ENCODE data around the gene PPM1H.
"Not testable (repeated sequence)": the region's sequence is repeated elsewhere in the genome, so short reads cannot be mapped to it uniquely, and the experiment has no call there.

Gene PPM1H

DNA sequence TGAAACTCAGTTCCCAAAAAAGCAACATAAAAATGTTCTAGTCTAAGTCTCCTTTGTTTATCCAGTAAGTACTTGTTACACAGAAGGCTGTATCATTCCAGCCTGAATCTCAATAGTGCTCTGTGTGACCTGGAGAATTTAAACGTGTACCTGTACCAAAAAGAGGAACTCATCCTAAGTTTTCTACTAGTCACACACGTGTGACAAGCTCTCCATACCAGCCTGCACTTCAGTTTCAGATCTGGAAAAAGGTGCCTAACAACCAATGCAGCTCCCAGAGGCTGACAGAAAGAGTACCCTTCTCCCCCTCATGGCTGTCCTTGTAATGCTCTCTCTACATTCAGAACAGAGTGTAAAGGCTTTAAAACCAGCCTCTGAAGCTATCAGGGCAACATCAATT is 27.4 kb downstream of the PPM1H start:
- no peak for DNase-seq

DNA sequence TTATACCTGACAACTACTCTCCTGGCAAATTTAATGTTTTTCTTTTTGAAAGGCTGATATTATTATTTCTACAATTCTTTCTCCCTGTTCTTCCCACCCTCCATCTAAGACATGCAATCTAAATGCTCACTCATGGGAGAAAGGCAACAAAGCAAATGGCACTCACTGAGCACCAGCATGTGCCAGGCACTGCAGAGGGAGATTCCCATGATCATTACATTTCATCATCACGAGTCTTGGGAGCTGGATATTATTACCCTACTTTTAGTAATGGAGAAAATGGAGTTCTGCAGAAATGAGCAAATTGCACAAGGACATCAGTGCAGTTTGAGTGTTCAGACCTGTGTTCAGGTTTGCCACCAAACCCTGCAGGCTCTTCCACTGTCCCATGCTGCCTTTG is 27.9 kb downstream of the PPM1H start:
- DNase-seq, result no peak

DNA sequence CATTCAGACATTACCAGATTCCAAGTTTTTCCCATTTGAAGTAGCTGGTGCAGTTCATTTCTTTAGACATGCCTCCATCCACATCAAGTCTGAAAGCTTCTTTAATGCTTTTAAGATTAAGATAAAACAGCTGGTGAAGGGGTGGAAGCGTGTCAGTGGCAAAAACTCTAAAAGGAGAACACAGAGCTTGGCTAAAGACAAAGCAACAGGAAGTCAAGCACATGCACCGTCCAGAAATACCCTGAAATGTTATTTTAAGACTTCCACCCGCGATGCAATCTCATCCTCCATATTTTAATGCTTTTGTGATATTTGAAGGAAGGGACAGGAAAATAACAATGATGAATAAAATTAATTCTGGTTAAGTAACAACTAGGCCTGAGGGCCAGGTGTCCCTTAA is 31.8 kb downstream of the PPM1H start:
- no peak for DNase-seq

DNA sequence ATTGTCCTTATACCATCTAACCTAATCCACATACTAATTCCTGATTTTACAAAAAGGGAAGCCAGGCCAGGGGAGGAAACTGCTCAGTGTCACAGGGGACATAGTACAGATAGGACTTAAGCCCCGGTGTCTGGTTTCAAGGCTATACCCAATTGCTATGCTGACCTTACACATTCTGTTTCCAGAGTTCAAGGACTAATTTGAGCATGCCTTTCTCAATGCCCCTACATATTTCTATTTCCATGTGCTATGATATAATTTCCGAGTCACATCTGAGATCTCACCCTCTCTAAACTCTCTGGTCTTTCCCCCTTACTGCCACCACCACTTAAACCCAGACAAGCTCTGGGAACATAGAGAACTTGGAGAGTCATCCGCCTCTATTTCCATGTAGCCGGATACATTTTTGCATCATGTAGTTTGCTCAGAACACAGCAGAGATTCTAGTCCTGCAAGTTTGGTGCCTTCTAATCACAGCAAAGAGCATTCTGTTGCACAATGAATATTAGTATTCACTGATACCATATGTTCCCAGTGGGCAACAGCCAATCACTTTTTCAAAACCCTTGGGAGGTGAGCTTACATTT is 34.2 kb downstream of the PPM1H start:
- DNase-seq, result no peak

DNA sequence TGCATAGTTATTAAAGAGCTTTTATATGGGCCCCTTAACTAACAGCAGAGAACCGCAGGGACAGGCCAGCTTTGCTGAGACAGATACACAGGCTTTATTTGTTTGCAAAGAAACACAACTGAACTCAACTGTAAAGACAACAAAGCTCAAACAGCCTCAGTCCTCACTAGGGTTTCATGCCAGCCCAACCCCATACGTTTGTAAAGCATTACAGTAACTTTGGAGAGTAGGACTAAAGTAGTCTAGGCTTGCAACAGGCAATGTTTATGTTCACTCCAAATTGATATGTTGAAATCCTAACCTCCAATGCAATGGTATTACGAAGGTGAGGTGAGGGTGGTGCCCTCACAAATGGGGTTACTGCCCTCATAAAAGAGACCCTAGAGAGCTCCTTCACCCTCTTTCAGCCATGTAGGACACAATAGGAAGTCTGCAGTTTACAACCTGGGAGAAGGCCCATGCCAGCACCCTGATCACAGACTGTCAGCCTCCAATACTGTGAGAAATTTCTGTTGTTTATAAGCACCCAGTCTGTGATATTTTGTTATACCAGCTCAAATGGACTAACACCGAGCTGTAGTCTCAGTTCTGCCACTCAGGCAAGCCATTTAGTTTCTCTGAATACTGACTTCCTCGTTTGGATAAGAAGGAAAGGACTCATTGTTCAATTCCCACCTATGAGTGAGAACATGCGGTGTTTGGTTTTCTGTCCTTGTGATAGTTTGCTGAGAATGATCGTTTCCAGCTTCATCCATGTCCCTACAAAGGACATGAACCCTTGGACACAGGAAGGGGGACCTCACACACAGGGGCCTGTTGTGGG is 35.2 kb downstream of the PPM1H start:
- no peak for DNase-seq

DNA sequence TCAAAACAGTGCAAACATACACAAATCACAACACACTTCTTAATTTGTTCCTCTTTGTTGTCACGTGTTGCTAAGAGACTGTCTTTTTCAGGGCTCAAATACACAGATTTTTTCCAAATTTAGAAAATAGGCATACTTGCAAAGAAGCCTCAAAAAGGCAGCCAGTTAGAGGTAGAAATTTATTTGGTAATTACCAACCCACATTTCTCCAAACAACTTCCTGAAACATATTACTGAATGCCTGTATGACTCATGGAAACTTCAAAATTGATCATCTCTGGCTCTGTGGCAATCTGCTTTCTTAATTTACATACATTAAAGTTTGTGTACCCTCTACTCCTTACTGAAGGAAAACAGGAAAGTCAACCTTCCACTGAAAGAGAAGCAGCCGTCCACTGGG is 36.4 kb downstream of the PPM1H start:
- DNase-seq, result no peak

DNA sequence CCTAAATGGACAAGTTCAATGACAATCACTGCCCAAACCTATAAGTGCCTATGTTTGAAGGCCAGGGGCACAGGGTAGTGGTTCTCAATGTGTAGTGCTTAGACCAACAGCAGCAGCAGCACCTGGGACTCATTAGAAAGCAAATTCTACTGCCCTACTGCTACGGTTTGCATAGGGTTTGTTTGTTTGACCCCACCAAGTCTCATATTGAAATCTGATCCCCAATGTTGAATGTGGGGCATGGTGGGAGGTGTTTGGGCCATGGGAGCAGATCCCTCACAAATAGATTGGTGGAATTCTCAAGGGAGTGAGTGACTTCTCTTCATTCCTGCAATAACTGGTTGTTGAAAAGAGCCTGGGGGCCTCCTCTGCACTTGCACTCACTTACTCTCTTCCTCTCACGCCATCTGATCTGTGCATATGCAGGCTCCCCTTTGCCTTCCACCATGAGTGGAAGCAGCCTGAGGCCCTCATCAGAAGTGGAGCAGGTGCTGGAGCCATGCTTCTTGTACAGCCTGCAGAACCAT is 39.5 kb downstream of the PPM1H start:
- DNase-seq, result no peak

DNA sequence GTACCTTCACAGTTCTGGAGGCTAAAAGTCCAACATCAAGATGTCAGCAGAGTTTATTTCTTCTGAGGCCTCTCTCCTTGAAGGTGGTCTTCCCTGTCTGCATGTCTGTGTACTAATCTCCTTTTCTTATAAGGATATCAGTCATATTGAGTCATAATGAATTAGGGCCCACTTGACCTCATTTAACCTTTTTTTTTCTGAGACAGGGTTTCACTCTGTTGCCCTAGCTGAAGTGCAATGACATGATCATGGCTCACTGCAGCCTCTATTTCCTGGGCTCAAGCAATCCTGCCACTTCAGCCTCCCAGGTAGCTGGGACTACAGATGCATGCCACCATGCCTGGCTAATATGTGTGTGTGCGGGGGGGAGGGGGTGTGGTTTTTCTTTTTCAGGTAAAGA is 41.7 kb downstream of the PPM1H start:
- DNase-seq, result no peak

DNA sequence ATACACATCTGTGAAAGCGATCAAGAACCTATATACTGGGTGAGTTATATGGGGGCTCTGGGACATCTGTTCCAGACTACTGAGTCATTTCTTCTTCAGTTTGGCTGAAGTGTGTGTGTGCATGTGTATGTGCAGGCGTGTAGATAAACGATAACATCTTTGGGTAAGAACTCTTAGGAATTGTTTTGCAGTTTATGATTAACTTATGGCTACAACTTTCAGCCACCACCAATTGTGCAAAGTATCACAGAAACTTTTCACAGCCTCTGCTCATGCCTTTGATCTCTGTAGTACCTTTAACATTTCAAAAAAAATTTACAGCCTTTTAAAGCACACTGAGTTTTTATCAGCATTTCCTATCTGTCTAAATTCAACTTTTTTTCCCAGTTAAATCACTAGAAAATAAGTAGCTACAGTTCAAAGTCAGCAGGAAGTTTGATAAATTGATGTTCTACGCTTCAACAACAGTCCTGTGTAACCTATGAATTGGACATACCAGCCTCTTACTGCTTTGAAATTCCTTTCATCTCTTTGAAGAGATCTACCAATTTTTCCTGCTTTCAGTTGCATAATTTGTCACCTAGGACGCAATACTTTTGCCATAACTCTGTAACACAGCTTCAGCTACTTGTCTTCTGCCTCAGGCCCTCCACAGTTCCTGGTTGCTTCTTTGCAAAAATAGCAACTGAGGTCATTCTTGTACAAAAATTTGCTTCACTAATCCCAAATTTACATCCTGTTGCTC is 43.0 kb downstream of the PPM1H start:
- DNase-seq, result no peak

DNA sequence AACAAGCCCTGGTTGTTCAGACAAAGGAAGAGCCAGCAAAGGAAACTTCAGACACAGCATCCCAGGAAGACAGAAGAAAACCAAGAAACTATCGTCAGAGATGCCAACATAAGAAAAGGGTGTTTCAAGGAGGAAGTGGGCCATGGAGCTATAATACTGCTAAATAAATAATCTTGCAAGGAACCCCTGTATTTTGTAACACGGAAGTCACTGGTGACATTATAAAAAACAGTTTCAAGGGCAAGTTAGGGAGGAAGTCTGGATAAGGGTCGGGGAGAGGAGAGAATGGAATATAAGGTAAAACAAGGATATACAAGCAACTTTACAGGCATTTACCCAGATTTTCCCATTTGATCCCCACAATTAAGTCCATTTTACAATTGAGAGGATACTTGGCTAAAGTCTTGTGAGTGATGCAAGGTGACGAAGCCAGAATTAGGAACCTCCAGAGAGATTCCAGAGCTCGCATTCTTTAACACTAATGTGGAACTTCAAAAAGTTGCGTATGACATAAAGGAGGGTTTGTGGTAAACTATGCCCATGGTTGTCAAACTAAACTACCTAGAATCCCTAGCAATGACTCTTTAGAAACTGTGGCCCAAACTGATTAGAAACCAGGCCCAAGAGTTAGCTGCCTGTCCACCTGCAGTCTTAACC is 46.4 kb downstream of the PPM1H start:
- DNase-seq, result no peak

DNA sequence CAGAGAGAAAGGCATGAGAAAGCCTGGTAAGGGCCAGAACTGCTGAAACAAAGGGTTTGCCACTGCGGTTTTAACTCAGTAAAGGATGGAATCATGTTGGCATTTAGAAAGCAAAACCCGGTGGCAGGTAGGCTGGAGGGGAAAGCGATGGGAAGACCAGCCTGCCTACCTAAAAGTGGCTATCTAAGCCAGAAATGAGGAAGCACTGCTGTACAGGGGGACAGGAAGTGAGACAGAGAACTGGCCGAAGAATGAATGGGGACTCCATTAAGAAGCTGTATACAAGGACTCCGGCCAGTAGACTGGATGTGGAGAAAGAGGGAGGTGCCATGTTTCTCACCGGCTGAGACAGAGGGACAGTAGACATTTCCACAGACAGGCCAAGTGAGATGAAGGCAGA is 48.2 kb downstream of the PPM1H start:
- DNase-seq, result no peak

DNA sequence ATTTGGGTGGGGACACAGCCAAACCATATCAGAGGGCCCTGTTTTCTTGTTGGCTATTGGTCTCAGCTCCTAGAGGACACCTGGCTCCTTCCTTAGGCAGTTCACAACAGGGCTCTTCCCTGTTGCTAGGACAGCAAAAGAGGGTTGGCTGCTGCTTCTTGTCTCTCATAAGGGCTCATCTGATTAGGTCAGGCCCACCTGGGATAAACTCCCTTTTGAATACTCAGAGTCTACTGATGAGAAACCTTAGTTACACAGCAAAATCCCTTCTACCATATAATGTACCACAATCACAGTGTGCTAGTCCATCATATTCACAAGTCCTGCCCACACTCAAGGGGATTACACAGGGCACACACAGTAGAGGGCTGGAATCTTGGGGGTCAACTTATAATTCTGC is 49.7 kb downstream of the PPM1H start:
- no peak for DNase-seq

DNA sequence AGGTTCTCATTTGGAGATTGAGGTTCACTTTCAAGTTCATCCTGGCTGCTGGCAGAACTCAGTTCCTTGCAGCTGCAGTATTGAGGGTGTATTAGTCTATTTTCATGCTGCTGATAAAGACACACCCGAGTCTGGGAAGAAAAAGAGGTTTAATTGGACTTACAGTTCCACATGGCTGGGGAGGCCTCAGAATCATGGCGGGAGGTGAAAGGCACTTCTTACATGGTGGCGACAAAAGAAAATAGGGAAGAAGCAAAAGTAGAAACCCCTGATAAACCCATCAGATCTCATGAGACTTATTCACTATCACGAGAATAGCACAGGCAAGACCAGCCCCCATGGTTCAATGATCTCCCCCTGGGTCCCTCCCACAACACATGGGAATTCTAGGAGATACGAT is 50.1 kb downstream of the PPM1H start:
- not testable (repeated sequence) for DNase-seq

DNA sequence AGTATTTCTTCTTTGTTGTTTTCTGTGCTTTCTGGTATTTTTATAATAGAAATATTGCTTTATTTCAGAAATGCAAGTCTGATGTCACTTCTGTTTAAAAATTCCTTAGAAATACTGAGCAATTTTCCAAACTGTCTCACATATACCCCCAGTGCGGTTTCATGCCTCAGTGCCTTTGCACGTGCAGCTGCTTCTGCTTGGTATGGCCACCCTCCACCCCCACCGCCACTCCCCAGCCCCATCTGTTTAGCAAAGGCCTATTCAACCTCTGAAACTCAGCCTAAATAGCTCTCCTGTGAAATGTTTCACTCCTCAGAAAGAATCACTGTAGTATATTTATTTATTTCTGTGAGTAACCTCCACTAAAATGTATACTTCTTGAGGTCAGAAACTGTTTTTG is 52.3 kb downstream of the PPM1H start:
- no peak for DNase-seq

DNA sequence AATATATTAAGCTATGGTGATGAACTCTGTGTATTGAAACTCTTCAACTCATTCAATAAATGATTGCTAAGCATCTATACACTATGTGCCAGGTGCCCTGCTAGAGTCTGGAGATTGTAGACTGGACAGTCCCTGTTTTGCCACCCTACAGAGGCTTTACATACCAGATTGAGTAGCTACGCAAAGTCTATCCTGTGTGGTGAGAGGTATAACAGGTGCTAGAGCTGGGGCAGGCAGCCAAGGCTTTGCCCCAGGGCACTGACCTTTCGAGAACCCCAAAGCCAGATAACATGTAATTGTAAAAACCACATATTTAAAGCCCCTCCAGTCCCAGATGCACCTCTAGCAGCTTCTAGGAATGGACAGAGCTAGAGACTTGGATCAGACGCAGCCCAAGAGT is 52.8 kb downstream of the PPM1H start:
- no peak for DNase-seq

DNA sequence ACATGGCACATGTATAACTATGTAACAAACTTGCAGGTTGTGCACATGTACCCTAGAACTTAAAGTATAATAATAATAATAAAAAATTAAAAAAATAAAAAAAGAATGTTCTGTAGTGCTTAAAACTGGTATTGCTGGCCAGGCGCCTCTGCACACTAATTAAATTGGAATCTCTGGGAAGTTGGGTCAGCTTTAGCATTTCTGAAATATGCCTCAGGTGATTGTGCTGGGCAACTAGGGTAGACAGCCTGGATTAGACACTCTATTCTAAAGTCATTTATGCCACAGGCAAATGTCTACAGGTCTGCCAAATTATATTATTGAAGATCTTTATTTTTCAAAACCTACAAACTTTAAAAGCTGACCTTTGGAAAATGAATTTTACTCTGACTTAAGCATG is 55.3 kb downstream of the PPM1H start:
- no peak for DNase-seq

DNA sequence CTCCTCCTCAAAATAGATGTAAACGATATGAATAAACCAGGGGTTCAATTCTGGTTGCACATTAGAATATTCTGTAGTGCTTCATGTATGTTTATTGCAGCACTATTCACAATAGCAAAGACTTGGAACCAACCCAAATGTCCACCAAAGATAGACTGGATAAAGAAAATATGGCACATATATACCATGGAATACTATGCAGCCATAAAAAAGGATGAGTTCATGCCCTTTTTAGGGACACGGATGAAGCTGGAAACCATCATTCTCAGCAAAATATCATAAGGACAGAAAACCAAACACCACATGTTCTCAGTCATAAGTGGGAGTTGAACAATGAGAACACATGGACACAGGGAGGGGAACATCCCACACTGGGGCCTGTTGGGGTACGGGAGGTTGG is 55.7 kb downstream of the PPM1H start:
- DNase-seq, result not testable (repeated sequence)

DNA sequence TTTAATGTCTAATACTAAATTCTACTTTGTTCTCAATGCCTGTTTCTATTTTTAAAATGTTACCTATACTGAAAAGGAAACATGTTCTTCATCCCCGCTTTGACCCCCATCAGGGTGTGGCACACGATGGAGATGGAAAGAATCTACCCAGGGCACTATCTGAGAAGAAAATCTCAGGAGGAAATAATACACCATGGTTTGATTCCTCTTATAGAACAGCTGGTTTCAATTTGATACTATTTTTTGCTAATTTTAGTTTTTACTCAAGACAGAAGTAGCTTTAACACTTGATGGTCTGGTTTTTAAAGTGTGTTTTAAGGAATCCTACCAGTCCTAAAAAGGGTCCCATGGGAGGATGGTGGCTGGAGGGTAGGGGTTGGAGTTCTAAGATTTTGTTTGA is 56.7 kb downstream of the PPM1H start:
- DNase-seq, result no peak

DNA sequence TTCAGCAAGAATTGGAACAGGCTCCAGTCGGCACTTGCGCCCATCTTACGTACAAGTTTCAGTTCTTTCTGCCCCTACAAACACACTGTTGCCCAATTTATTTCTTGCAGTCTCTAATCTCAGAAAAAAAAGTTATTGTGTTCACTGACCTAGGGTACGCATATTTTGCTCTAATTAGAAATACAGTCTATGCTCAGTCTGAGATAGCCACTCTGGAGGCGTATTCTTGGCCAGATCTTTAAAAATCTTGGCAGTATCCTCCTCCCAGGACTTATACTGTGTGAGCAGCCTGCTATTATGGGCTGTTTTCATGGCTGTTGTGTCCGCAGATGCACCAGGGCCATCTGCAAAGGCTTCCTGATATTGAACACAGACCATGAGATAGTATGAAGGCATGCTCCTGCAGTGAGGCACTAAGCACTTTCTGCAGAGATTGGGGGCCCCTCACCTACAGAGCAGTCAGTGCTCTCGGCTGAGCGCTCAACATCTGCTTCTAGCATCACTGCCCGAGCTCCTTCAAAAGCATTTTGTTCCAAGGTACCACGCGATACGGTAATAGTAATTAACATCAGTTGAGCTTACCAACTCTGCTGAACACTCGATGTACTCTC is 57.9 kb downstream of the PPM1H start:
- no peak for DNase-seq

DNA sequence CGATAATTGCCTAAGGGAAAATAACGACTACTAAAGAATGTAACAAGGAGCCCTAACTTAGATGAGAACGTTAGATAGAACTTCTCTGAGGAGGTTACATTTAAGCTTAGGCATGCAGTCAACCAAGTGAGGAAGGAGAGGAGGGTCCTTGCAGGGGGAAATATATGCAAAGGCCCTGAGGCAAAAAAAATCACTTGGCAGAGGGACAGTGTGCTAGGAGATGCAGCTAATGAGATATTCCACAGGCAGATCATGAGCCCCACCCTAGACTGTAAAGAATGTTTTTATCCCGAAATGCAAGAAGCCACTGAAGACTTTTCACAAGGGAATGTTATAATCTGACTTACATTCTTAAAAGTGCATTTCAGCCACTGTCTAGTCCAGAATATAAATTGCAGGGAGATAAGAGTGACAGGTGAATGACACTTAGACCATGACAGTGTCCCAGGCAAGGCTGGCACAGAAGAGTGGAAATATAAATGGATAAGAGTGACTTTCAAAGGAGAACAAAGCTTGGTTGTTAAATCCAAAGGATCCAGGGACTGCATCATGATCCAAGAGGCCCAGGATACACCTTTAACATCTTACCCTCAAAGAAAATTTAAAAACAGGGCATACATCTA is 61.0 kb downstream of the PPM1H start:
- no peak for DNase-seq

DNA sequence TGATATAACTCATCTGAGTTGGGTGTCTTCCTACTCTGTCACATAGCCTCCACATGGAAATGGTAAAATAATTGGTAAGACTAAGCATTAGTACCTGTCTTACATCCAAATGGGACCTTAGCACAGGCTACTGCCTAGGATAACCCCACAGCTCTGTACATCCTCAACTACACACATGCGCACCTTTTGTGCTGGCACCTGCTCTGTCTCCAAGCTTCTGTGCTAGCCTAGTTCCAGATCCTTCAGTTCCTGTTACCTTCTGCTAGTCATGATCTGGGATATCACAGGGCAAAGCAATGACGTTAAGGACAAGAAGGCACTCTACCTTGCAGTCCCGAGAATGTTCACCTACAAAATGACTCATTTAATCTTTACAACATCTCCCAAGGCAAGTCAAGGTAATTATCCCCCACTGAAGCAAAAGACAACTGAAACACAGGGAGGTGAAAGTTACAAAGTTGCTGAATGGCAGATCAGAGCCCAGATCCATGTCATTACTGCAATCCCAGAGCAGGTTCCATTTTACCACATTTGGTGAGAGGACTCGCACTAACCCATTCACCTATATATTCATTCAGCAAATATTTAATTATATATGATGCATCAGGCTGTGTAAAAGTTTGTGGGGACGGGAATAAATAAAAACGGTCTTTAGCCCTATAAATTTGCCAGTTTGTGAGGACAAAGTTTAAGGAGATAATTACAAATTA is 61.7 kb downstream of the PPM1H start:
- DNase-seq, result no peak

DNA sequence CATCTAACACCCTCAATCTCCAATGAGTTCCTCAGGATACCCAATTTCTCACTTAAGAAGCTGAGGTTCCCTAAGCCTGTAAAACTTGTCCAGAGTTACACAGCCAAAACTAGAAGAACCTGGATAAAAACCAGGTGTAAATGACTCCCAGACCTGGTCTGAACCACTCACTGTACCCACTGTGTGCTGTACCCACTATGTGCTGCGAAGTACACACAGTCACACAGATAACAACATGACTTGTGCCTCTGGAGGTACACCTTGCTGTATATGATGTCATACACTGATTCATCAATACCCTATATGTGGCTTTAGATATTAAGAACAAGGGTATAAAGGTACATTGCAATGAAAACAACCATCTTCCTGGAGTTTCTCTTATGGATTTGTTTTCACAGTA is 66.1 kb downstream of the PPM1H start:
- DNase-seq, result no peak

Data from stimulated activated CD4-positive, alpha-beta T cell treated with anti-CD3 and anti-CD28 coated beads, Interleukin-2, amount 100 ng/mL, for 48 hours (primary cell).